ENCODE measurements around the gene ZFYVE16. TPM values are rescaled to one million over a fixed set of nuclear protein-coding genes. Genes with fewer than 3 reads are reported as not detected.

ZFYVE16 gene
- total and polyA plus RNA-seq, 2 of the 13 experiments (the other 11 are each of a cell fraction or from before 2014, with no cell fraction given): 9.3 to 33.3 TPM

DNA sequence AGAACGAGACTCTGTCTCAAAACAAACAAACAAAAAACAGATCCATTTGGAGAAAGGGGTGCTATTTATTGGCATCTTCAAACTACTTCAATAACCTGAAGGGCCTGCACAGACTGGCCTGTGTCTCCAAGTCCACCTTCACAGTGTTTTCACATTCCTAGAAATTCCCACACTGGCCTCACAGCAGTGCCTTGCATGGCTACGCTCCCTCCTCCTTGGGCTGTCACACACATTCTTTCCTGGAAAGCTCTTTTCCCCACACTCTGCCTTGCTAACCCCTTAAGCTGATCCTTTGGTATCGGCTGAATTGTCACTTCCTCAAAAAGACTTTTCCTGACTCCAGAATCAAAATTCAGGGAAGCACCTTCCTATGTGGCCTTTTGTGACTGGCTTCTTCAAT is 99.8 kb downstream of the ZFYVE16 start (continued):
- TF ChIP-seq, protein P1, sequence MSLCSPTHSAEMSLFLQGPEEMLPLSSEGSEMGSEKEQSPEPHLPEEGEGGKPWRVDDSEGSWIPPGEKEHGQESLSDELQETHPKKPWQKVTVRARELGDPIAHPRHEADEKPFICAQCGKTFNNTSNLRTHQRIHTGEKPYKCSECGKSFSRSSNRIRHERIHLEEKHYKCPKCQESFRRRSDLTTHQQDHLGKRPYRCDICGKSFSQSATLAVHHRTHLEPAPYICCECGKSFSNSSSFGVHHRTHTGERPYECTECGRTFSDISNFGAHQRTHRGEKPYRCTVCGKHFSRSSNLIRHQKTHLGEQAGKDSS (CRISPR knock-in tag; IDR thresholded peaks at IDR 0.05; ENCODE audit: borderline replicate concordance, low read depth): no peak
- TF ChIP-seq, protein P2, sequence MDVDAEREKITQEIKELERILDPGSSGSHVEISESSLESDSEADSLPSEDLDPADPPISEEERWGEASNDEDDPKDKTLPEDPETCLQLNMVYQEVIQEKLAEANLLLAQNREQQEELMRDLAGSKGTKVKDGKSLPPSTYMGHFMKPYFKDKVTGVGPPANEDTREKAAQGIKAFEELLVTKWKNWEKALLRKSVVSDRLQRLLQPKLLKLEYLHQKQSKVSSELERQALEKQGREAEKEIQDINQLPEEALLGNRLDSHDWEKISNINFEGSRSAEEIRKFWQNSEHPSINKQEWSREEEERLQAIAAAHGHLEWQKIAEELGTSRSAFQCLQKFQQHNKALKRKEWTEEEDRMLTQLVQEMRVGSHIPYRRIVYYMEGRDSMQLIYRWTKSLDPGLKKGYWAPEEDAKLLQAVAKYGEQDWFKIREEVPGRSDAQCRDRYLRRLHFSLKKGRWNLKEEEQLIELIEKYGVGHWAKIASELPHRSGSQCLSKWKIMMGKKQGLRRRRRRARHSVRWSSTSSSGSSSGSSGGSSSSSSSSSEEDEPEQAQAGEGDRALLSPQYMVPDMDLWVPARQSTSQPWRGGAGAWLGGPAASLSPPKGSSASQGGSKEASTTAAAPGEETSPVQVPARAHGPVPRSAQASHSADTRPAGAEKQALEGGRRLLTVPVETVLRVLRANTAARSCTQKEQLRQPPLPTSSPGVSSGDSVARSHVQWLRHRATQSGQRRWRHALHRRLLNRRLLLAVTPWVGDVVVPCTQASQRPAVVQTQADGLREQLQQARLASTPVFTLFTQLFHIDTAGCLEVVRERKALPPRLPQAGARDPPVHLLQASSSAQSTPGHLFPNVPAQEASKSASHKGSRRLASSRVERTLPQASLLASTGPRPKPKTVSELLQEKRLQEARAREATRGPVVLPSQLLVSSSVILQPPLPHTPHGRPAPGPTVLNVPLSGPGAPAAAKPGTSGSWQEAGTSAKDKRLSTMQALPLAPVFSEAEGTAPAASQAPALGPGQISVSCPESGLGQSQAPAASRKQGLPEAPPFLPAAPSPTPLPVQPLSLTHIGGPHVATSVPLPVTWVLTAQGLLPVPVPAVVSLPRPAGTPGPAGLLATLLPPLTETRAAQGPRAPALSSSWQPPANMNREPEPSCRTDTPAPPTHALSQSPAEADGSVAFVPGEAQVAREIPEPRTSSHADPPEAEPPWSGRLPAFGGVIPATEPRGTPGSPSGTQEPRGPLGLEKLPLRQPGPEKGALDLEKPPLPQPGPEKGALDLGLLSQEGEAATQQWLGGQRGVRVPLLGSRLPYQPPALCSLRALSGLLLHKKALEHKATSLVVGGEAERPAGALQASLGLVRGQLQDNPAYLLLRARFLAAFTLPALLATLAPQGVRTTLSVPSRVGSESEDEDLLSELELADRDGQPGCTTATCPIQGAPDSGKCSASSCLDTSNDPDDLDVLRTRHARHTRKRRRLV (CRISPR knock-in tag; IDR thresholded peaks at IDR 0.05): no peak
- TF ChIP-seq ZNF460 (CRISPR knock-in tag; IDR thresholded peaks at IDR 0.05; ENCODE audit: borderline replicate concordance) (no peak), ZFP1 (CRISPR knock-in tag; IDR thresholded peaks at IDR 0.05) (no peak), REL (CRISPR knock-in tag; conservative IDR thresholded peaks at IDR 0.05) (no peak)
- TF ChIP-seq, protein P3, sequence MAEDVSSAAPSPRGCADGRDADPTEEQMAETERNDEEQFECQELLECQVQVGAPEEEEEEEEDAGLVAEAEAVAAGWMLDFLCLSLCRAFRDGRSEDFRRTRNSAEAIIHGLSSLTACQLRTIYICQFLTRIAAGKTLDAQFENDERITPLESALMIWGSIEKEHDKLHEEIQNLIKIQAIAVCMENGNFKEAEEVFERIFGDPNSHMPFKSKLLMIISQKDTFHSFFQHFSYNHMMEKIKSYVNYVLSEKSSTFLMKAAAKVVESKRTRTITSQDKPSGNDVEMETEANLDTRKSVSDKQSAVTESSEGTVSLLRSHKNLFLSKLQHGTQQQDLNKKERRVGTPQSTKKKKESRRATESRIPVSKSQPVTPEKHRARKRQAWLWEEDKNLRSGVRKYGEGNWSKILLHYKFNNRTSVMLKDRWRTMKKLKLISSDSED (CRISPR knock-in tag; IDR thresholded peaks at IDR 0.05): no peak
